HEK293 (cell line): ENCODE measurements around the gene KIAA1328.

Source experiments
- CTCF ChIA-PET: fragments of 350-600 bp; formaldehyde crosslinking; extraction: SDS; loops from one replicate; lab custom pipeline; 2021; ENCODE audit warnings: antibody characterized with exemption; lab: Yijun Ruan, JAX
- POLR2A ChIA-PET: fragments of 300-600 bp; formaldehyde crosslinking; extraction: SDS; loops from one replicate; lab custom pipeline; 2020; ENCODE audit warnings: antibody characterized with exemption, inconsistent platforms; lab: Yijun Ruan, JAX
- H3K27ac ChIP-seq: fragments of 200-500 bp; sonication (Bioruptor generic); 2 replicates; pipeline ENCODE4 v1.5.1; 2014; ENCODE audit warnings: low read depth, low read length, control low read depth, inconsistent platforms; ENCODE audit errors: extremely low read depth
- H3K36me3 ChIP-seq, 2 experiments: fragments of 200-500 bp in 1 of 2; sonication (Bioruptor generic) in 1 of 2; 1 replicate in 1 of 2; 2 replicates in 1 of 2; pipeline ENCODE4 v1.5.1; 2014 to 2017; ENCODE audit warnings: inconsistent platforms in 2 of 2, low read length in 2 of 2; ENCODE audit not compliant: control insufficient read depth in 2 of 2, insufficient read depth in 1 of 2
- H3K4me1 ChIP-seq: fragments of 200-500 bp; sonication (Bioruptor generic); 2 replicates; pipeline ENCODE4 v1.5.1; 2014; ENCODE audit warnings: mild to moderate bottlenecking, low read length, inconsistent platforms; ENCODE audit not compliant: control insufficient read depth, insufficient read depth
- H3K4me3 ChIP-seq: 2 replicates; pipeline ENCODE4 v1.5.1; 2011; ENCODE audit warnings: low read depth, mild to moderate bottlenecking, control low read depth, low read length, moderate library complexity
- H3K9me3 ChIP-seq: fragments of 200-500 bp; sonication (Bioruptor generic); 2 replicates; pipeline ENCODE4 v1.5.1; 2014; ENCODE audit warnings: low read depth, low read length, inconsistent platforms; ENCODE audit not compliant: control insufficient read depth, insufficient read depth
- HOXC10 ChIP-seq: sonication (generic); formaldehyde crosslinking; IDR thresholded peaks from 2 replicates; pipeline ENCODE4 v1.8.1; 2023; ENCODE audit warnings: mild to moderate bottlenecking, missing genetic modification reagents
- KLF16 ChIP-seq: fragments of 450-650 bp; formaldehyde crosslinking; IDR thresholded peaks from 2 replicates; pipeline ENCODE4 v1.5.1; 2017; ENCODE audit warnings: missing biosample characterization, missing genetic modification characterization
- PBX3 ChIP-seq: sonication (generic); formaldehyde crosslinking; IDR thresholded peaks from 2 replicates; pipeline ENCODE4 v1.8.1; 2022; ENCODE audit warnings: mild to moderate bottlenecking, moderate library complexity, missing genetic modification reagents
- RBAK ChIP-seq: fragments of 450-650 bp; formaldehyde crosslinking; IDR thresholded peaks from 2 replicates; pipeline ENCODE4 v1.5.1; 2016; ENCODE audit warnings: missing biosample characterization, missing genetic modification characterization
- REPIN1 ChIP-seq: fragments of 450-650 bp; formaldehyde crosslinking; IDR thresholded peaks from 2 replicates; pipeline ENCODE4 v1.5.1; 2017; ENCODE audit warnings: missing biosample characterization, missing genetic modification characterization, low read depth
- ZBTB8A ChIP-seq: fragments of 450-650 bp; formaldehyde crosslinking; IDR thresholded peaks from 2 replicates; pipeline ENCODE4 v1.5.1; 2016; ENCODE audit warnings: missing biosample characterization, missing genetic modification characterization
- ZEB2 ChIP-seq: fragments of 450-650 bp; formaldehyde crosslinking; IDR thresholded peaks from 2 replicates; pipeline ENCODE4 v1.5.1; 2016; ENCODE audit warnings: missing biosample characterization, missing genetic modification characterization
- ZNF112 ChIP-seq: fragments of 450-650 bp; formaldehyde crosslinking; IDR thresholded peaks from 2 replicates; pipeline ENCODE4 v1.5.0; 2017; ENCODE audit warnings: missing biosample characterization, missing genetic modification characterization
- ZNF114 ChIP-seq: fragments of 450-650 bp; formaldehyde crosslinking; IDR thresholded peaks from 2 replicates; pipeline ENCODE4 v1.5.0; 2017; ENCODE audit warnings: missing biosample characterization, missing genetic modification characterization
- ZNF121 ChIP-seq: fragments of 450-650 bp; formaldehyde crosslinking; IDR thresholded peaks from 2 replicates; pipeline ENCODE4 v1.5.1; 2016; ENCODE audit warnings: missing biosample characterization, missing genetic modification characterization
- ZNF133 ChIP-seq: fragments of 450-650 bp; formaldehyde crosslinking; IDR thresholded peaks from 2 replicates; pipeline ENCODE4 v1.5.1; 2016; ENCODE audit warnings: missing biosample characterization, missing genetic modification characterization
- ZNF280D ChIP-seq: fragments of 450-650 bp; formaldehyde crosslinking; IDR thresholded peaks from 2 replicates; pipeline ENCODE4 v1.5.1; 2016; ENCODE audit warnings: missing biosample characterization, missing genetic modification characterization
- ZNF398 ChIP-seq: fragments of 450-650 bp; formaldehyde crosslinking; IDR thresholded peaks from 2 replicates; pipeline ENCODE4 v1.5.1; 2017; ENCODE audit warnings: missing biosample characterization, missing genetic modification characterization
- ZNF473 ChIP-seq: fragments of 450-650 bp; formaldehyde crosslinking; IDR thresholded peaks from 2 replicates; pipeline ENCODE4 v1.5.1; 2017; ENCODE audit warnings: missing biosample characterization, missing genetic modification characterization
- ZNF488 ChIP-seq: fragments of 450-650 bp; formaldehyde crosslinking; IDR thresholded peaks from 2 replicates; pipeline ENCODE4 v1.5.1; 2016; ENCODE audit warnings: missing biosample characterization, missing genetic modification characterization
- ZNF558 ChIP-seq: fragments of 450-650 bp; formaldehyde crosslinking; IDR thresholded peaks from 2 replicates; pipeline ENCODE4 v1.5.1; 2016; ENCODE audit warnings: missing biosample characterization, missing genetic modification characterization
- ZNF600 ChIP-seq: fragments of 450-650 bp; formaldehyde crosslinking; IDR thresholded peaks from 2 replicates; pipeline ENCODE4 v1.5.1; 2016; ENCODE audit warnings: missing biosample characterization, missing genetic modification characterization
- ZNF791 ChIP-seq: fragments of 450-650 bp; formaldehyde crosslinking; IDR thresholded peaks from 2 replicates; pipeline ENCODE4 v1.5.1; 2016; ENCODE audit warnings: missing biosample characterization, missing genetic modification characterization
- ZSCAN23 ChIP-seq: fragments of 450-650 bp; formaldehyde crosslinking; IDR thresholded peaks from 2 replicates; pipeline ENCODE4 v1.5.1; 2016; ENCODE audit warnings: missing biosample characterization, missing genetic modification characterization
- TF ChIP-seq, protein P1 (sequence below): fragments of 450-650 bp; formaldehyde crosslinking; IDR thresholded peaks from 2 replicates; pipeline ENCODE4 v1.5.1; 2016; ENCODE audit warnings: missing biosample characterization, missing genetic modification characterization
- TF ChIP-seq, protein P2 (sequence below): fragments of 450-650 bp; formaldehyde crosslinking; IDR thresholded peaks from 2 replicates; pipeline ENCODE4 v1.5.1; 2016; ENCODE audit warnings: missing biosample characterization, missing genetic modification characterization, low read depth
- TF ChIP-seq, protein P3 (sequence below): fragments of 450-650 bp; formaldehyde crosslinking; IDR thresholded peaks from 2 replicates; pipeline ENCODE4 v1.5.1; 2016; ENCODE audit warnings: missing biosample characterization, missing genetic modification characterization

KIAA1328 gene

GRCh38 chr18:37139876-37140275 lies 310.9 kb downstream of the KIAA1328 start:
- ChIA-PET POLR2A (no interaction called here), CTCF (interaction anchor here (0.6 to 0.7 kb wide), 2 partner anchors 216 to 728 kb away, joined by 3 read pairs; no protein-coding TSS in a partner anchor)
- TF ChIP-seq ZNF121 (tag by site-specific recombination): no peak
- TF ChIP-seq RBAK (tag by site-specific recombination): no peak
- TF ChIP-seq, protein P1, sequence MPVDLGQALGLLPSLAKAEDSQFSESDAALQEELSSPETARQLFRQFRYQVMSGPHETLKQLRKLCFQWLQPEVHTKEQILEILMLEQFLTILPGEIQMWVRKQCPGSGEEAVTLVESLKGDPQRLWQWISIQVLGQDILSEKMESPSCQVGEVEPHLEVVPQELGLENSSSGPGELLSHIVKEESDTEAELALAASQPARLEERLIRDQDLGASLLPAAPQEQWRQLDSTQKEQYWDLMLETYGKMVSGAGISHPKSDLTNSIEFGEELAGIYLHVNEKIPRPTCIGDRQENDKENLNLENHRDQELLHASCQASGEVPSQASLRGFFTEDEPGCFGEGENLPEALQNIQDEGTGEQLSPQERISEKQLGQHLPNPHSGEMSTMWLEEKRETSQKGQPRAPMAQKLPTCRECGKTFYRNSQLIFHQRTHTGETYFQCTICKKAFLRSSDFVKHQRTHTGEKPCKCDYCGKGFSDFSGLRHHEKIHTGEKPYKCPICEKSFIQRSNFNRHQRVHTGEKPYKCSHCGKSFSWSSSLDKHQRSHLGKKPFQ (tag by site-specific recombination): no peak
- TF ChIP-seq ZNF398 (tag by site-specific recombination): no peak
- TF ChIP-seq ZNF791 (tag by site-specific recombination): no peak
- Histone ChIP-seq H3K9me3 (no peaks in the 10 kb centered on the region), H3K36me3 (no peaks in the 10 kb centered on the region), H3K4me1 (no peaks in the 10 kb centered on the region), H3K27ac (no peak overlapping the region), H3K4me3 (no peak overlapping the region)

DNA sequence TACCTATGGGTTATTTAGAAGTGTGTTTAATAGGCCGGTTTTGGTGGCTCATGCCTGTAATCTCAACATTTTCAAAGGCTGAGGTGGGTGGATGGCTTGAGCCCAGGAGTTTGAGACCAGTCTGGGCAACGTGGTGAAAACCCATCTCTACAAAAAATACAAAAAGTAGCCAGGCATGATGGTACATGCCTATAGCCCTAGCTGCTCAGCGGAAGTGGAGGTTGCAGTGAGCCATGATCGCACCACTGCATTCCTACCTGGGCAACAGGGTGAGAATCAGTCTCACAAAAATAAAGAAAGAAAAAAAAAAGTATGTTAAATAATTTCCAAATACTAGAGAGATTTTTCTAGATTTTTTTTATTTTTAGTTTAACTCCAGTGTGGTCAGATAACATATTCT lies 316.0 kb downstream of the KIAA1328 start:
- POLR2A ChIA-PET: no interaction called here
- no peak for TF ChIP-seq HOXC10 (CRISPR knock-in tag)
- TF ChIP-seq ZNF558 (tag by site-specific recombination): no peak
- no peak for TF ChIP-seq ZNF112 (tag by site-specific recombination)
- TF ChIP-seq PBX3 (CRISPR knock-in tag): no peak
- no peak for TF ChIP-seq ZBTB8A
- TF ChIP-seq, protein P2, sequence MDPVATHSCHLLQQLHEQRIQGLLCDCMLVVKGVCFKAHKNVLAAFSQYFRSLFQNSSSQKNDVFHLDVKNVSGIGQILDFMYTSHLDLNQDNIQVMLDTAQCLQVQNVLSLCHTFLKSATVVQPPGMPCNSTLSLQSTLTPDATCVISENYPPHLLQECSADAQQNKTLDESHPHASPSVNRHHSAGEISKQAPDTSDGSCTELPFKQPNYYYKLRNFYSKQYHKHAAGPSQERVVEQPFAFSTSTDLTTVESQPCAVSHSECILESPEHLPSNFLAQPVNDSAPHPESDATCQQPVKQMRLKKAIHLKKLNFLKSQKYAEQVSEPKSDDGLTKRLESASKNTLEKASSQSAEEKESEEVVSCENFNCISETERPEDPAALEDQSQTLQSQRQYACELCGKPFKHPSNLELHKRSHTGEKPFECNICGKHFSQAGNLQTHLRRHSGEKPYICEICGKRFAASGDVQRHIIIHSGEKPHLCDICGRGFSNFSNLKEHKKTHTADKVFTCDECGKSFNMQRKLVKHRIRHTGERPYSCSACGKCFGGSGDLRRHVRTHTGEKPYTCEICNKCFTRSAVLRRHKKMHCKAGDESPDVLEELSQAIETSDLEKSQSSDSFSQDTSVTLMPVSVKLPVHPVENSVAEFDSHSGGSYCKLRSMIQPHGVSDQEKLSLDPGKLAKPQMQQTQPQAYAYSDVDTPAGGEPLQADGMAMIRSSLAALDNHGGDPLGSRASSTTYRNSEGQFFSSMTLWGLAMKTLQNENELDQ (tag by site-specific recombination): no peak
- no peak for TF ChIP-seq ZNF133 (tag by site-specific recombination)
- TF ChIP-seq ZNF600 (tag by site-specific recombination): no peak
- no peak for TF ChIP-seq ZEB2 (tag by site-specific recombination)
- TF ChIP-seq ZNF114: no peak
- TF ChIP-seq ZNF280D: no peak
- TF ChIP-seq ZSCAN23: no peak
- TF ChIP-seq REPIN1: no peak
- TF ChIP-seq, protein P3, sequence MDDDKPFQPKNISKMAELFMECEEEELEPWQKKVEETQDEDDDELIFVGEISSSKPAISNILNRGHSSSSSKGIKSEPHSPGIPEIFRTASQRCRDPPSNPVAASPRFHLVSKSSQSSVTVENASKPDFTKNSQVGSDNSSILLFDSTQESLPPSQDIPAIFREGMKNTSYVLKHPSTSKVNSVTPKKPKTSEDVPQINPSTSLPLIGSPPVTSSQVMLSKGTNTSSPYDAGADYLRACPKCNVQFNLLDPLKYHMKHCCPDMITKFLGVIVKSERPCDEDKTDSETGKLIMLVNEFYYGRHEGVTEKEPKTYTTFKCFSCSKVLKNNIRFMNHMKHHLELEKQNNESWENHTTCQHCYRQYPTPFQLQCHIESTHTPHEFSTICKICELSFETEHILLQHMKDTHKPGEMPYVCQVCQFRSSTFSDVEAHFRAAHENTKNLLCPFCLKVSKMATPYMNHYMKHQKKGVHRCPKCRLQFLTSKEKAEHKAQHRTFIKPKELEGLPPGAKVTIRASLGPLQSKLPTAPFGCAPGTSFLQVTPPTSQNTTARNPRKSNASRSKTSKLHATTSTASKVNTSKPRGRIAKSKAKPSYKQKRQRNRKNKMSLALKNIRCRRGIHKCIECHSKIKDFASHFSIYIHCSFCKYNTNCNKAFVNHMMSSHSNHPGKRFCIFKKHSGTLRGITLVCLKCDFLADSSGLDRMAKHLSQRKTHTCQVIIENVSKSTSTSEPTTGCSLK (tag by site-specific recombination): no peak
- TF ChIP-seq ZNF488: no peak
- no peak for TF ChIP-seq KLF16 (tag by site-specific recombination)
- TF ChIP-seq ZNF473 (tag by site-specific recombination): no peak
- H3K4me3 ChIP-seq: no peak overlapping the region
- no peaks in the 10 kb centered on the region for H3K9me3 ChIP-seq
- CTCF ChIA-PET: no interaction called here
- H3K27ac ChIP-seq: no peak overlapping the region
- H3K36me3 ChIP-seq: no peaks in the 10 kb centered on the region
- H3K4me1 ChIP-seq: no peaks in the 10 kb centered on the region
